Right ventricle myocardium superior (tissue), 1 donor: ENCODE measurements around the gene DNAAF8. TPM values are rescaled to one million over a fixed set of nuclear protein-coding genes. Genes with fewer than 3 reads are reported as not detected.
A peak's percentile ranks its signal among the peaks of the same experiment; 100 is the strongest.

Experiments used
- ATAC-seq: fragments of 200-7000 bp; cut with Tn5 transposase; one replicate; pipeline ENCODE4 v1.9.1; 2020; ENCODE audit warnings: mild to moderate bottlenecking; ENCODE audit not compliant: poor library complexity
- DNase-seq: peaks from one replicate; pipeline ENCODE4 v3.0.0-alpha.2; 2020
- intact Hi-C: fragments of 100-400 bp; cut with DNase I; formaldehyde crosslinking; loops from one replicate; pipeline ENCODE4 v1.11.2; 2022
- total RNA-seq: library from RNA; stranded (reverse); fragmentation: NEBNext Ultra II Directional; extraction: Animal tissue kit (Norgen Biotek cat#: 25700); gene quantifications from one replicate; pipeline ENCODE4 v1.2.1, GENCODE V29; 2021
- donor health status: DM: no; HTN: yes; CAD: no; lungs with severe emphysema.

The DNAAF8 gene
- total RNA-seq, 1 donor from 2014 or later, result 1.2 TPM

DNA sequence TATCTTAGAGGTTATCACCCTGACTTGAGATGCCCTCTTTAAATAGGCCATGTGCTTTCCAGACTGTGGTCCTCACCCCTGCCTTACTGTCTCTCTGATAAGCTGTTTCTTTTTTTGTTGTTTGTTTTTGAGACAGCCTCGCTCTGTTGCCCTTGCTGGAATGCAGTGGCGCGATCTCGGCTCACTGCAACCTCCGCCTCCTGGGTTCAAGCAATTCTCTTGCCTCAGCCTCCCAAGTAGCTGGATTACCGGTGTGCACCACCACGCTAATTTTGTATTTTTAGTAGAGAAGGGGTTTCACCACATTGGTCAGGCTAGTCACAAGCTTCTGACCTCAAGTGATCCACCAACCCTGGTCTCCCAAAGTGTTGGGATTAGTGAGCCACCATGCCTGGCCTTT lies 54.6 kb downstream of the DNAAF8 start:
- no peak for DNase-seq
- intact Hi-C loops, result no loop called here
- no peak for ATAC-seq

DNA sequence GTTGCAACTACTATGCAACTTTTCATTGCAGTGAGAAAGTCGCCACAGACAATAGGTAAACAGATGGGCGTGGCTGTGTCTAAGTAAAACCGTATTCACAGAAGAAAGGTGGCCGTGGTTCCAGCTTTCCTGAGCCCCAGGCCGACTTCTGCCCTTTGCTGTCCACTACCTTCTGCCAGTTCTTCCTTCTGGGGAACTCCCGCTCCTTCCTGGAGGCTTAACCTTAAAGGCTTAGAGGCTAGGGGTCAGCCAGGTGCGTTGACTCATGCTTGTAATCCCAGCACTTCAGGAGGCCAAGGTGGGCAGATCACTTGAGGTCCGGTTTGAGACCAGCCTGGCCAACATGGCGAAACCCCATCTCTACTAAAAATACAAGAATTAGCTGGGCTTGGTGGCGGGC lies 55.9 kb downstream of the DNAAF8 start:
- no peak for DNase-seq
- no peak for ATAC-seq
- intact Hi-C loops, result no loop called here

DNA sequence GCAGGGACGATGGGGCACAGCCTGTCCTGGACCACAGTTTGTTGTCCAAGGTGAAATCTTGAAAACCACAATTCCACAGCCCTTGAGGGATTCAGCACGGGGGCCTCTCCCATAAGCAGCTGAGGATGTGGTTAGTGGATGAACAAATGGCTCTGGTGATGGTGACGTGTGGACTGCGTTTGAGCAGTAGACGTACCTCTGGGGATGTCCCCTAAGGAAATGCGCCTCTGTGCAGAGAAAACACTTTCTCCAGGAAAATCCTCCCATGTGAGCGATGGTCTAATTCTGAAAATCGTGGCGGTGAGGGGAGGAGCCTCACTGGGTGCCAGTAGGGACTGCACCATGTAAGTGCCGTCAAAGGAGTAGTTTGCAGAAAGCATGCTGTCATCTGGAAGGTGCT lies 56.5 kb downstream of the DNAAF8 start:
- DNase-seq (no peak), ATAC-seq (no peak)
- intact Hi-C loops, result no loop called here

DNA sequence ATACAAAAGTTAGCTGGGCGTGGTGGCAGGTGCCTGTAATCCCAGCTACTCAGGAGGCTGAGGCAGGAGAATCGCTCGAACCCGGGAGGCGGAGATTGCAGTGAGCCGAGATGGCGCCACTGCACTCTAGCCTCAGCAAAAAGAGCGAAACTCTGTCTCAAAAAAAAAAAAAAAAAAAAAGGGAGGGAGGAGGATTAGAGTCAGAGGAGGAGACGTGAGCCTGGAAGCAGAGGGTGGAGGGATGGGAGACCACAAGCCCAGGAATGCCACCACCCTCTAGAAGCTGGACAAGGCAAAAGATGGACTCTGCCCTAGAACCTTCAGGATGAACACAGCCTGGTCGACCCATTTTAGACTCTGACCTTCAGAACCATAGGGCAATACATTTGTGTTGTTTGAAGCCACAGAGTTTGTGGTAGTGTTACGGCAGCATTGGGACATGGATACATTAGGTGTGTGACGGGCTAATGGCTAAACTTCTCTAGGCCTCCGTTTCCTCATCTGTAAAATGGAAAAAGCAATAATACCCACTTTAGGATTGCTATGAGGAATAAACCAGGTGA lies 58.7 kb downstream of the DNAAF8 start:
- DNase-seq (no peak), ATAC-seq (no peak)
- intact Hi-C loops, result no loop called here

DNA sequence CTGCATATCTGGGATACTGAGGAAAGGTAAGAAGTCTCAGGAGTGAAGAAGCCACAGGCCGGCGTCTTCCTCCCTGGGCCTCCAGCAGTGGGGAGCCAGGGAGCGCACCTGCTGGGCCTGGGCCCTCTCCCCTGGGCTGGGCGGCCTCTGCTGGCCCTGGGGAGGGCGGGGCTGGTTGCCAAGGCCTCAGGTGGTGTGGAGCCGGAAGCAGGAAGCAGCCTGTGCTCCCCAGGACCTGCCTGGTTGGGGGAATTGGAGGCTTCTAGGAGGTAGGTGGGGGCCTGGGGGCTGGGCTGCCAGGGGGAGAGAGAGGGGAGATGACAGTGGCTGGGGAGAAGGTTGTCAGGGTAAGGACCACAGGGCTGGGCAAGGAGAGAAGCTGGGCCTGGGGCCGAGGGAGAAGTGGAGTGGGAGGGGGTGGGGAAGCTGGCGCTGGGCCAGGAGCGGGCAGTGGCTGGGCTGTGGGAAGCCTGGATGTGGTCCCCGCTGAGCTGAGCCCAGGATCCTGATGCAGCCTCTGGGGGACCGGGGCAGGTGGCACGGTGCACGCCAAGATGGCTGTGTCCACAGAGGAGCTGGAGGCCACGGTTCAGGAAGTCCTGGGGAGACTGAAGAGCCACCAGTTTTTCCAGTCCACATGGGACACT lies 61.0 kb downstream of the DNAAF8 start, which contains the start of gene SMIM22:
SMIM22 (plus strand) TSS at position 189 of the 647 bp plus-strand sequence; CDS start at position 555, 366 bp downstream.
- no peak for DNase-seq
- intact Hi-C loops, result no loop called here
- peak; percentile 8 for ATAC-seq

DNA sequence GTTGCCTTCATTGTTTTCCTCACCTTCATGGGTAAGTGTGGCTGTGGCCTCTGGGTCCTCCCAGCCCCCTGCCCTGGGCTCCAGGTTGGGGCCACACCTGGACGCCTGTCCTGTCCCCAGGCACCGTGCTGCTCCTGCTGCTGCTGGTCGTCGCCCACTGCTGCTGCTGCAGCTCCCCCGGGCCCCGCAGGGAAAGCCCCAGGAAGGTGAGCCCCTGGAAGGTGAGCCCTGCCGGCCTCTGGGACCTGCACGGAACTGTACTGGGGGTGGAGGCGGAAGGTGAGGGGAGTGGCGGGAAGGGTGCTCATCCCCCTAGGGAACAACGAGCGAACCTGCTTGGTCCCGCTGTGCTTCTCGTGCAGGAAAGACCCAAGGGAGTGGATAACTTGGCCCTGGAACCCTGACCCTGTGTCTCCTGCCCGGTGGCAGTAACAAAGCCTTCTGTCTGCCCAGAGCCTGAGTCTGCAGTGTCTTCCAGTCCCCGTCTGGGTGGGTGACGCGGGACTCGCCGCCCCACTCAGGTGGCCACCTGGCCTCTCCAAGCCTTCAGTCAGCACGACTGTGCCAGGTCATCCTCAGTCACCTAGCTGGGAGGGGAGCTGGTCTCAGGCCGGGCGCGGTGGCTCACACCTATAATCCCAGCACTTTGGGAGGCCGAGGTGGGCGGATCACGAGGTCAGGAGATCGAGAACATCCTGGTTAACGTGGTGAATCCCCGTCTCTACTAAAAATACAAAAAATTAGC lies 61.7 kb downstream of the DNAAF8 start:
- intact Hi-C loops, result no loop called here
- no peak for DNase-seq
- no peak for ATAC-seq

DNA sequence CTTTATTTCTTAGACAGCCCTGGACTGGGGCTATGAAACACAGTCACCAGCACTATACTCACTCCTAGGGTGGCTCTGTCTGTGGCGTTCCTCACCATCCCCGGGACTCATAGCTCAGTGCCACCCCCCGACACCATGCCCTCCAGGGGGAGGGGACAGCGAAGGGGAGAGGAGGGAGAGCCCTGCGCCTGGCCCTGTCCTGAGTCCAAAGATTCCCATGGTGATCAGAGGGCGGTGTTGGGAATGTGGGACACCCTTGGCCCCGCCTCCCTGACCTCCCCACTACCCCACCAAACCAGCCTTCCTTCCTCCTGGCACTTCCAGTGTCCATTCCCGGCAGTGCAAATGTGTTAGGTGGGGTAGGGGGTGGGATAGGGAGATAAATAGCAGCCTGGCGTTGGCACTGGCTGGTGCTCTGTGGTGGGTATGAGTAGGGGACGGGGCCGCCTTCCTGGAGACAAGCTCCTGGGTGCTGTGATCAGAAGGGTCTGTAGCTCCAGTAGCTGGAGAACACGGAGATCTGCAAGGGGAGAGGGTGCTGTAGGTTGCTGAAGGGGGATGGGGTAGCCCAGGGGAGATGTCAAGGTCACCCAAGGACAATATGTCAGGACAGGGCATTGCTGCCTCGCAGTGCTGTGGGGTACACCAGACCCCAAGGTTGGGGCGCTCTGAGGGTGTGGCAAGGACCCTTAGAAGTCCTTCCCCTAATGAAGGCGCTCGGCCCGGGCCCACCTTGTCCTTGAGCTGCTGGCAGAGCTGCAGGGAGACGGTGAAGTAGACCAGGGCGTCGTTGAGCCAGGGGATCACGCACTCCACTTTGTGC lies 62.9 kb downstream of the DNAAF8 start:
- intact Hi-C loops, result no loop called here
- DNase-seq, result no peak
- no peak for ATAC-seq

DNA sequence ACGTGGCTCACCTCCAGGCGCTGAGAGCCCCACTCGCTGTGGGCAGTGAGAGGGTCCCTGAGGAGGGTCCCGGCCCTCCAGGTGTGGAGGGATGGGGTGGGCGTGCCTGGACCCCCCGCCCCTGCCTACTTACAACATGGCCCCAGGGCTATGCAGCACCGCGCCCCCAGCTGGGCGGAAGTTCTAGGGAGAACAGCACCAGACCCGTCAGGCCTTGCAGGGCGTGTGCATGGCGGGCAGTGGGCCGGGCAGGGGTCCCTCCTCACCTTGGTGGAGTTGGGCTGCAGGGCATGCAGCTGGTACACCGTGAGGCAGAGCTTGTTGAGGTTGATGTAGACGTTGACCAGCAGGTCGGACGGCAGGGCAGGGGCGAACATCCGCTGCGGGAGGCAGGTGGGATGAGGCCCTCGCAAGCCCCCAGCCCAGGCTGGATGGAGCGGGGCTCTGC lies 63.5 kb downstream of the DNAAF8 start:
- DNase-seq (no peak), ATAC-seq (no peak)
- intact Hi-C loops, result no loop called here

DNA sequence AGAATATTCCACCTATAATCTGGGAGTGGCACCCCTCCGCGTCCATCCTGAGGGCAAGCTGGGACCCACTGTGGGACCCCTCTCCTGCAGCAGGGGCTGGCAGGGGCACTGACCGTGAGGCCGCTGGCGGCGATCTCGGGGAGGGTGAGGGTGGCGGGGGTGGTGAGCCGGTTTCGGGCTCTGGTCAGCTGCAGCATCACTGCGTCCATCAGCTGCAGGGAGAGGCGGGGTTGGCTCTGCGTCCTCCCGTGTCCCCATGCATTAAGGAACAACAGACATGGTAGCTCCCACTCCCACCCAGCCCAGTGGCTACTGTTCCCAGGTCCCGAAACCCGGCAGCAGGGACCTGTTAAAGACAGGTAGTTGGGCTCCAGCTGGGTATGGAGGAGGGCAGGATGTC lies 64.1 kb downstream of the DNAAF8 start:
- no peak for ATAC-seq
- DNase-seq, result no peak
- intact Hi-C loops, result no loop called here

Other genes starting within 250 kb of the DNAAF8 start
- gene CDIP1, start 195.8 kb upstream of the DNAAF8 start, total RNA-seq, result 45.2 TPM
- gene C16orf96, start 178.2 kb upstream of the DNAAF8 start, total RNA-seq, result 0.11 TPM
- gene UBALD1, start 119.6 kb upstream of the DNAAF8 start, total RNA-seq, result 27.5 TPM
- gene MGRN1, start 109.7 kb upstream of the DNAAF8 start, total RNA-seq, result 27.9 TPM
- 52.8 TPM for gene NUDT16L1, start 41.0 kb upstream of the DNAAF8 start, total RNA-seq
- gene ANKS3, start 266 bp upstream of the DNAAF8 start, total RNA-seq, result 9.1 TPM
- gene ZNF500, start 32.6 kb downstream of the DNAAF8 start, total RNA-seq, result 4.8 TPM
- not detected for gene SEPTIN12, start 53.8 kb downstream of the DNAAF8 start, total RNA-seq
- gene SMIM22, start 60.8 kb downstream of the DNAAF8 start, total RNA-seq, result not detected
- 110 TPM for gene ROGDI, start 68.1 kb downstream of the DNAAF8 start, total RNA-seq
- gene GLYR1, start 112.8 kb downstream of the DNAAF8 start, total RNA-seq, result 93.3 TPM
- gene UBN1, start 112.9 kb downstream of the DNAAF8 start, total RNA-seq, result 42.1 TPM
- 14.9 TPM for gene PPL, start 202.6 kb downstream of the DNAAF8 start, total RNA-seq
- gene SEC14L5, start 223.8 kb downstream of the DNAAF8 start, total RNA-seq, result 26.2 TPM